MG63 (cell line): Measurements from ENCODE around the gene MYH11. TPM values are rescaled to one million over a fixed set of nuclear protein-coding genes. Genes with fewer than 3 reads are reported as not detected.

ENCODE experiments used
- DNase-seq: peaks from one replicate; pipeline ENCODE4 v3.0.0-alpha.2; 2020
- H3K27me3 ChIP-seq: fragments of 250-450 bp; sonication (Bioruptor Pico); 2 replicates; pipeline ENCODE4 v1.5.1; 2020; ENCODE audit warnings: mild to moderate bottlenecking, moderate library complexity
- H3K36me3 ChIP-seq: fragments of 250-450 bp; sonication (Bioruptor Pico); 2 replicates; pipeline ENCODE4 v1.5.1; 2020; ENCODE audit warnings: mild to moderate bottlenecking, moderate library complexity
- H3K4me3 ChIP-seq: fragments of 250-450 bp; sonication (Bioruptor Pico); 2 replicates; pipeline ENCODE4 v1.5.1; 2020; ENCODE audit warnings: mild to moderate bottlenecking, moderate library complexity
- H3K9me3 ChIP-seq: fragments of 250-450 bp; sonication (Bioruptor Pico); 2 replicates; pipeline ENCODE4 v1.5.1; 2020; ENCODE audit warnings: mild to moderate bottlenecking, moderate library complexity
- total RNA-seq: library from RNA; depleted of rRNA; stranded (reverse); fragments of >200 nt; shearing (Covaris generic); gene quantifications from 2 replicates; pipeline ENCODE4 v1.2.3, GENCODE V29; 2014; ENCODE audit warnings: low replicate concordance

The MYH11 gene
- total RNA-seq, 1 experiment from 2014 or later, result 0.03 TPM

- DNase-seq, result no peak
- H3K4me3 ChIP-seq, result no peak overlapping the region
- no peaks in the 10 kb centered on the region for H3K27me3 ChIP-seq
- H3K36me3 ChIP-seq, result no peaks in the 10 kb centered on the region
- no peaks in the 10 kb centered on the region for H3K9me3 ChIP-seq
Observed at GRCh38 chr16:15760129-15760528, 96.7 kb downstream of the MYH11 start.

GRCh38 chr16:15759070-15759469, 97.8 kb downstream of the MYH11 start:
- Histone ChIP-seq H3K36me3 (no peaks in the 10 kb centered on the region), H3K9me3 (no peaks in the 10 kb centered on the region), H3K4me3 (no peak overlapping the region), H3K27me3 (no peaks in the 10 kb centered on the region)
- no peak for DNase-seq

GRCh38 chr16:15757630-15758251, 99.1 kb downstream of the MYH11 start:
- Histone ChIP-seq H3K9me3 (no peaks in the 10 kb centered on the region), H3K4me3 (no peak overlapping the region), H3K36me3 (no peaks in the 10 kb centered on the region), H3K27me3 (no peaks in the 10 kb centered on the region)
- no peak for DNase-seq

- H3K4me3 ChIP-seq, result no peak overlapping the region
- no peaks in the 10 kb centered on the region for H3K27me3 ChIP-seq
- H3K9me3 ChIP-seq, result no peaks in the 10 kb centered on the region
- no peaks in the 10 kb centered on the region for H3K36me3 ChIP-seq
- no peak for DNase-seq
Observed at GRCh38 chr16:15757077-15757386, 99.8 kb downstream of the MYH11 start.

- no peaks in the 10 kb centered on the region for H3K36me3 ChIP-seq
- no peak for DNase-seq
- no peaks in the 10 kb centered on the region for H3K27me3 ChIP-seq
- H3K9me3 ChIP-seq, result no peaks in the 10 kb centered on the region
- no peak overlapping the region for H3K4me3 ChIP-seq
Observed at GRCh38 chr16:15754821-15755534, 101.8 kb downstream of the MYH11 start.

GRCh38 chr16:15752717-15753488, 103.9 kb downstream of the MYH11 start:
- H3K4me3 ChIP-seq, result no peak overlapping the region
- no peaks in the 10 kb centered on the region for H3K27me3 ChIP-seq
- H3K36me3 ChIP-seq, result no peaks in the 10 kb centered on the region
- H3K9me3 ChIP-seq, result no peaks in the 10 kb centered on the region
- DNase-seq, result no peak

- no peaks in the 10 kb centered on the region for H3K36me3 ChIP-seq
- H3K27me3 ChIP-seq, result no peaks in the 10 kb centered on the region
- no peak overlapping the region for H3K4me3 ChIP-seq
- no peaks in the 10 kb centered on the region for H3K9me3 ChIP-seq
- DNase-seq, result no peak
Observed at GRCh38 chr16:15751940-15752339, 104.9 kb downstream of the MYH11 start.

GRCh38 chr16:15749985-15750384, 106.8 kb downstream of the MYH11 start:
- no peak overlapping the region for H3K4me3 ChIP-seq
- H3K36me3 ChIP-seq, result no peaks in the 10 kb centered on the region
- no peak for DNase-seq
- no peaks in the 10 kb centered on the region for H3K27me3 ChIP-seq
- no peaks in the 10 kb centered on the region for H3K9me3 ChIP-seq

- Histone ChIP-seq H3K27me3 (no peaks in the 10 kb centered on the region), H3K4me3 (no peak overlapping the region), H3K36me3 (no peaks in the 10 kb centered on the region), H3K9me3 (no peaks in the 10 kb centered on the region)
- DNase-seq, result no peak
Observed at GRCh38 chr16:15749371-15749770, 107.5 kb downstream of the MYH11 start.

GRCh38 chr16:15748654-15749053, 108.2 kb downstream of the MYH11 start:
- no peak for DNase-seq
- Histone ChIP-seq H3K36me3 (no peaks in the 10 kb centered on the region), H3K4me3 (no peak overlapping the region)

GRCh38 chr16:15747937-15748336, 108.9 kb downstream of the MYH11 start:
- Histone ChIP-seq H3K4me3 (no peak overlapping the region), H3K27me3 (no peaks in the 10 kb centered on the region), H3K36me3 (no peaks in the 10 kb centered on the region), H3K9me3 (no peaks in the 10 kb centered on the region)
- no peak for DNase-seq

More at GRCh38 chr16:15748654-15749053, 108.2 kb downstream of the MYH11 start:
- no peaks in the 10 kb centered on the region for H3K9me3 ChIP-seq
- no peaks in the 10 kb centered on the region for H3K27me3 ChIP-seq

- Histone ChIP-seq H3K4me3 (no peak overlapping the region), H3K9me3 (no peaks in the 10 kb centered on the region), H3K27me3 (no peaks in the 10 kb centered on the region), H3K36me3 (no peaks in the 10 kb centered on the region)
- DNase-seq, result no peak
Observed at GRCh38 chr16:15746332-15746731, 110.5 kb downstream of the MYH11 start.

- Histone ChIP-seq H3K9me3 (peaks cover 6% of the 10 kb centered on the region), H3K36me3 (no peaks in the 10 kb centered on the region), H3K27me3 (no peaks in the 10 kb centered on the region), H3K4me3 (no peak overlapping the region)
- no peak for DNase-seq
Observed at GRCh38 chr16:15743657-15744056, 113.2 kb downstream of the MYH11 start.

- peaks cover 6% of the 10 kb centered on the region for H3K9me3 ChIP-seq
- no peaks in the 10 kb centered on the region for H3K36me3 ChIP-seq
- no peak for DNase-seq
- H3K27me3 ChIP-seq, result no peaks in the 10 kb centered on the region
- H3K4me3 ChIP-seq, result no peak overlapping the region
Observed at GRCh38 chr16:15742716-15743115, 114.1 kb downstream of the MYH11 start.

GRCh38 chr16:15741207-15741871, 115.5 kb downstream of the MYH11 start:
- no peaks in the 10 kb centered on the region for H3K27me3 ChIP-seq
- DNase-seq, result no peak
- H3K4me3 ChIP-seq, result no peak overlapping the region
- H3K9me3 ChIP-seq, result peaks cover 6% of the 10 kb centered on the region
- H3K36me3 ChIP-seq, result no peaks in the 10 kb centered on the region

- H3K9me3 ChIP-seq, result peaks cover 6% of the 10 kb centered on the region
- H3K36me3 ChIP-seq, result no peaks in the 10 kb centered on the region
- no peak overlapping the region for H3K4me3 ChIP-seq
- DNase-seq, result no peak
- H3K27me3 ChIP-seq, result no peaks in the 10 kb centered on the region
Observed at GRCh38 chr16:15739950-15740349, 116.9 kb downstream of the MYH11 start.

GRCh38 chr16:15739464-15739863, 117.4 kb downstream of the MYH11 start:
- DNase-seq, result no peak
- no peaks in the 10 kb centered on the region for H3K36me3 ChIP-seq
- no peak overlapping the region for H3K4me3 ChIP-seq
- H3K27me3 ChIP-seq, result no peaks in the 10 kb centered on the region
- peaks cover 6% of the 10 kb centered on the region for H3K9me3 ChIP-seq
